DND-41 (cell line): ENCODE results near the gene PGAM2.

Experiments used
- CTCF ChIP-seq: IDR thresholded peaks from 2 replicates; pipeline ENCODE4 v1.5.1; 2012; ENCODE audit warnings: borderline replicate concordance, low read length, moderate library complexity, mild to moderate bottlenecking; ENCODE audit not compliant: poor library complexity, severe bottlenecking; ENCODE audit errors: extremely low read depth
- EZH2 ChIP-seq: IDR thresholded peaks from 3 replicates; pipeline ENCODE4 v1.6.1; 2012; ENCODE audit warnings: borderline replicate concordance, low read depth, mild to moderate bottlenecking, moderate library complexity, low read length, inconsistent platforms; ENCODE audit not compliant: severe bottlenecking

GRCh38 chr7:44101966-44102845 lies 36.8 kb upstream of the PGAM2 start:
- TF ChIP-seq CTCF (no peak), EZH2 (no peak)
